Peyer's patch (tissue), 4 donors: Measurements from ENCODE around the gene GMPPB. TPM values are rescaled to one million over a fixed set of nuclear protein-coding genes. Genes with fewer than 3 reads are reported as not detected.

Experiments used
- DNase-seq, 3 donors: peaks; one replicate each; pipeline ENCODE4 v3.0.0-alpha.2; 2017 to 2019
- H3K27ac ChIP-seq, 4 donors: fragments of 200-600 bp; sonication (generic); one replicate each; pipeline ENCODE4 v1.5.1; 2016 to 2019
- H3K27me3 ChIP-seq, 2 donors: fragments of 200-600 bp; sonication (generic); one replicate each; pipeline ENCODE4 v1.5.1; 2019
- H3K36me3 ChIP-seq, 3 donors: fragments of 200-600 bp; sonication (generic); one replicate each; pipeline ENCODE4 v1.5.1; 2016 to 2019
- H3K4me1 ChIP-seq, 4 donors: fragments of 200-600 bp; sonication (generic); one replicate each; pipeline ENCODE4 v1.5.1; 2016 to 2019
- H3K4me3 ChIP-seq, 4 donors: fragments of 200-600 bp; sonication (generic); 1 replicate in 3 of 4; 2 replicates in 1 of 4; pipeline ENCODE4 v1.5.1; 2016 to 2019; ENCODE audit warnings: mild to moderate bottlenecking in 1 of 4
- H3K9me3 ChIP-seq, 4 donors: fragments of 200-600 bp; sonication (generic); one replicate each; pipeline ENCODE4 v1.5.1; 2016 to 2019; ENCODE audit warnings: mild to moderate bottlenecking in 1 of 4
- POLR2A ChIP-seq, 2 donors: fragments of 450-650 bp; IDR thresholded peaks; one replicate each; pipeline ENCODE4 v1.5.1; 2017; ENCODE audit warnings: antibody characterized with exemption in 2 of 2, mild to moderate bottlenecking in 2 of 2, moderate library complexity in 2 of 2
- total RNA-seq, 4 donors: library from RNA; depleted of rRNA; stranded (reverse); fragments of >200 nt; gene quantifications; one replicate each; pipeline ENCODE4 v1.1.0, GENCODE V29; 2016
- TF ChIP-seq, protein P1 (sequence below), 6 experiments: fragments of 450-650 bp in 4 of 6; fragments of 200-600 bp in 2 of 6; sonication (generic) in 1 of 6; IDR thresholded peaks; one replicate each; pipeline ENCODE4 v1.5.1; 2017 to 2019; ENCODE audit warnings: antibody characterized with exemption in 6 of 6, mild to moderate bottlenecking in 3 of 6, moderate library complexity in 1 of 6

The GMPPB gene
- total RNA-seq, 4 donors from 2014 or later, result 35.4 to 46.4 (median 40.7) TPM

DNA sequence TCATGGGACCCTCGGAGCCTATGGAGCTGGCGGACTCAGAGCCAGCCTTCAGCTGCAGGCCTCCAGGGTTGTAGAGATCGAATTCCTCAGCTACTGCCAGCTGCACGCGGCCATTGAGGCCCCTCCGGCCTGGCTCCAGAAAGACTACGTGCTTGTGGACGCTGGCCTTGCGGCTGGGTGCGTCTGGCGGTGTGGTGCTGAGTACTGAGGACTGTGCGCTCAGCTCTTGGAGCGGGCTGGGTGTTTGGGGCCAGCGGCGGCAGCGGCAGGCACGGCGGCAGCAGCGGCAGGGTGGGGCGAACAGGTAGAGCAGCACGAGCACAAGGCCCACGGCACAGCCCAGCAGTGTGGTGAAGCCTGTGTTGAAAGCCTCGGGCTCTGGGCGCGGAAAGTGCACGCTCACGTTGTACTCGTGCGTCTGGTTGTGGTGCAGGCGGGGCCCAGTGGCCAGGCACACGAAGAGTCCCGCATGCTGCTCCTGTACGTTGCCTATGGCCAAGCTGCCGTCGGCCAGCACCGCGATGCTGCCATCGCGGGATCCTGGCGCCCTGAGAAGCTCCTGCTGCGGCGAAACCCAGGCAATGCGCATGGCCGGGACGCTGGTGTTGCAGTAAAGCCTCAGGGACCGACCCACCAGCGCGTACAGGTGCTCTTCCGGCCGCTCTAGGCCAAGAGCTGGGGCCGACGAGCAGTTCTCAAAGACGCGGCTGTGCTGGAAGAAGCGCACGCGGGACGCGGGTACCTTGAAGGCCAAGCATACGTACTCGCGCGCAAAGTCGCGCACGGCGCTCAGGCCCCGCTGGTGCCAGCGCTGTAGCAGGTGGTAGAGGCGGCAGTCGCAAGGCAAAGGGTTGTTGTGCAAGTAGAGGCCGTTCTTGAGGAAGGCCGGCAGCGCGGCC is 5.5 kb downstream of the GMPPB start:
- Histone ChIP-seq H3K27me3 (no peaks in the 10 kb centered on the region), H3K4me3 (peak overlapping the region in 2 of 4 donors; percentile 52 to 57), H3K36me3 (peaks cover 0 to 46% (median 0%) of the 10 kb centered on the region in 3 donors), H3K9me3 (no peaks in the 10 kb centered on the region), H3K27ac (no peak overlapping the region), H3K4me1 (peaks cover 0 to 47% (median 10%) of the 10 kb centered on the region in 4 donors)
- TF ChIP-seq, protein P1, sequence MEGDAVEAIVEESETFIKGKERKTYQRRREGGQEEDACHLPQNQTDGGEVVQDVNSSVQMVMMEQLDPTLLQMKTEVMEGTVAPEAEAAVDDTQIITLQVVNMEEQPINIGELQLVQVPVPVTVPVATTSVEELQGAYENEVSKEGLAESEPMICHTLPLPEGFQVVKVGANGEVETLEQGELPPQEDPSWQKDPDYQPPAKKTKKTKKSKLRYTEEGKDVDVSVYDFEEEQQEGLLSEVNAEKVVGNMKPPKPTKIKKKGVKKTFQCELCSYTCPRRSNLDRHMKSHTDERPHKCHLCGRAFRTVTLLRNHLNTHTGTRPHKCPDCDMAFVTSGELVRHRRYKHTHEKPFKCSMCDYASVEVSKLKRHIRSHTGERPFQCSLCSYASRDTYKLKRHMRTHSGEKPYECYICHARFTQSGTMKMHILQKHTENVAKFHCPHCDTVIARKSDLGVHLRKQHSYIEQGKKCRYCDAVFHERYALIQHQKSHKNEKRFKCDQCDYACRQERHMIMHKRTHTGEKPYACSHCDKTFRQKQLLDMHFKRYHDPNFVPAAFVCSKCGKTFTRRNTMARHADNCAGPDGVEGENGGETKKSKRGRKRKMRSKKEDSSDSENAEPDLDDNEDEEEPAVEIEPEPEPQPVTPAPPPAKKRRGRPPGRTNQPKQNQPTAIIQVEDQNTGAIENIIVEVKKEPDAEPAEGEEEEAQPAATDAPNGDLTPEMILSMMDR (IDR thresholded peaks at IDR 0.05), result no peak
- TF ChIP-seq POLR2A (IDR thresholded peaks at IDR 0.05), result no peak
- DNase-seq, result no peak

- H3K9me3 ChIP-seq, result no peaks in the 10 kb centered on the region
- H3K4me3 ChIP-seq, result no peak overlapping the region
- peaks cover 0 to 40% (median 3%) of the 10 kb centered on the region in 4 donors for H3K4me1 ChIP-seq
- peak in 1 of 3 donors; percentile 46 for DNase-seq
- TF ChIP-seq, protein P1 (IDR thresholded peaks at IDR 0.05), result no peak
- TF ChIP-seq POLR2A (IDR thresholded peaks at IDR 0.05), result no peak
- H3K27ac ChIP-seq, result no peak overlapping the region
- peaks cover 0 to 50% (median 0%) of the 10 kb centered on the region in 3 donors for H3K36me3 ChIP-seq
- H3K27me3 ChIP-seq, result no peaks in the 10 kb centered on the region
Observed at GRCh38 chr3:49717211-49717958, 6.4 kb downstream of the GMPPB start.

GRCh38 chr3:49716691-49717210 is 7.0 kb downstream of the GMPPB start:
- peaks cover 0 to 50% (median 0%) of the 10 kb centered on the region in 3 donors for H3K36me3 ChIP-seq
- H3K4me1 ChIP-seq, result peaks cover 0 to 34% (median 3%) of the 10 kb centered on the region in 4 donors

DNA sequence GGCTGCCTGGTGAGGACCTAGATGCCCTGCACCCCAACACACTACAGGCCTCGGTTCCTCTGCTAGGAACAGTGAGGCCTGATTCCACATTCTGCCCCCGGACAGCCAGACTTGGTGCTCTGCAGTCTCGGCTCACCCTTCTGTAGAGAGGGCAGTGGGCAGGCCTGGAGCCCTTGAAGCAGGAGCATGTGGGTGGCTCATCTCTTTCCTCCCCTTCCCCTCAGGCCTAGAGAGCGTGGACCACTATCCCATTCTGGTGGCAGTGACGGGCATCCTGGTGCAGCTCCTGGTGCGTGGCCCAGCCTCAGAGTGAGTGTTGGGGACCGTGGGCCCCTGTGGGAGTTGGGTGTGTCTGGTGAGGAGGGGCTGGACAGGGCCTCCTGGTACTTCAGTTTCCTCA is 7.6 kb downstream of the GMPPB start:
- H3K4me1 ChIP-seq, result peaks cover 0 to 28% (median 3%) of the 10 kb centered on the region in 4 donors
- H3K9me3 ChIP-seq, result no peaks in the 10 kb centered on the region
- H3K36me3 ChIP-seq, result peaks cover 0 to 44% (median 0%) of the 10 kb centered on the region in 3 donors
- no peak for TF ChIP-seq POLR2A (IDR thresholded peaks at IDR 0.05)
- TF ChIP-seq, protein P1 (IDR thresholded peaks at IDR 0.05), result no peak
- no peak overlapping the region for H3K4me3 ChIP-seq
- no peak overlapping the region for H3K27ac ChIP-seq
- DNase-seq, result no peak
- H3K27me3 ChIP-seq, result no peaks in the 10 kb centered on the region

More at GRCh38 chr3:49716691-49717210, 7.0 kb downstream of the GMPPB start:
- TF ChIP-seq POLR2A (IDR thresholded peaks at IDR 0.05), result no peak
- TF ChIP-seq, protein P1 (IDR thresholded peaks at IDR 0.05), result no peak
- H3K27me3 ChIP-seq, result no peaks in the 10 kb centered on the region
- no peak for DNase-seq
- H3K9me3 ChIP-seq, result no peaks in the 10 kb centered on the region
- H3K27ac ChIP-seq, result no peak overlapping the region
- no peak overlapping the region for H3K4me3 ChIP-seq

DNA sequence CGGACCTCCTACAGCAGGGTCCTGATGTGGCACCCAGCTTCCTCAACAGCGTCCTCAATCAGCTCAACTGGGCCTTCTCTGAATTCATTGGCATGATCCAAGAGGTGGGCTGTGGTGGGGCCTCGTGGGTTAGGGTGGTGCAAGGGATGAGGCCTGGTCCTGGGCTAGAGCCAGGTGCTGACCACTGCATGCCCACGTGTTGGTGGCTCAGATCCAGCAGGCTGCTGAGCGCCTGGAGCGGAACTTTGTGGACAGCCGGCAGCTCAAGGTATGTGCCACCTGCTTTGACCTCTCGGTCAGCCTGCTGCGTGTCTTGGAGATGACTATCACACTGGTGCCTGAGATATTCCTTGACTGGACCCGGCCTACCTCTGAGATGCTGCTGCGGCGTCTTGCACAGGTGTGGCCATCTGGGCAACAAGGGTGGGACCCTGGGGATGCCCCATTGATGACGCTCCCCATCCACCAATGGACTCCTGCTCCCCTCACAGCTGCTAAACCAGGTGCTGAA is 8.1 kb downstream of the GMPPB start:
- no peak for DNase-seq
- Histone ChIP-seq H3K4me1 (peaks cover 0 to 23% (median 3%) of the 10 kb centered on the region in 4 donors), H3K27me3 (no peaks in the 10 kb centered on the region), H3K4me3 (no peak overlapping the region), H3K9me3 (no peaks in the 10 kb centered on the region), H3K36me3 (peaks cover 0 to 39% (median 0%) of the 10 kb centered on the region in 3 donors), H3K27ac (no peak overlapping the region)
- TF ChIP-seq, protein P1 (IDR thresholded peaks at IDR 0.05), result no peak
- no peak for TF ChIP-seq POLR2A (IDR thresholded peaks at IDR 0.05)
